ENCODE results near the gene NODAL.

DNA sequence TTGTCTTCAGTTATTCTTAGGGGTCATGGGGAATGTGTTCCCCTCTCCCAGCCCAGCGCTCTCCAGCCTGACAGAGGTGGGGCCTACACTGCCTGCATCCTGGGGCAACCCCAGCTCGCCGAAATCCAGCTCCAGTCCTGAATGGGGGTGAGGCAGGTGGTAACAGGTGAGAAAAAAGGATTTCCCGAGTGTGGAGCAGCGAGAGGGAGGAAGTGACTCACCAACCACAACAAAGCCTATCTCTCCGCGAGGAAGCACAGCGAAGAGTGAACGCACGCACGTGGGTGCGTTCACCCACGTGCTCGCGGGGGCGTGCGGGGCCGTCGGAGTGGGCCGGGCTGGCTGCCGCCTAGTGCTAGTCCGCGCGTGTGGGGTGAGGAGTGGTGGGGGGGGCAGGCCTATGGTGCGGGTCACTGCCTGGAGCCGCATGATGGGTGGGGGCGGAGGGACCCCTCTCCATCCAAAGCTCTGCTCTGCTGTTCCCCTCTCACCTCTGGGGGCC lies 36.2 kb upstream of the NODAL start:
- TF ChIP-seq CTCF (conservative IDR thresholded peaks at IDR 0.05; ENCODE audit: low read depth, low read length): no peak
- TF ChIP-seq, protein P1, sequence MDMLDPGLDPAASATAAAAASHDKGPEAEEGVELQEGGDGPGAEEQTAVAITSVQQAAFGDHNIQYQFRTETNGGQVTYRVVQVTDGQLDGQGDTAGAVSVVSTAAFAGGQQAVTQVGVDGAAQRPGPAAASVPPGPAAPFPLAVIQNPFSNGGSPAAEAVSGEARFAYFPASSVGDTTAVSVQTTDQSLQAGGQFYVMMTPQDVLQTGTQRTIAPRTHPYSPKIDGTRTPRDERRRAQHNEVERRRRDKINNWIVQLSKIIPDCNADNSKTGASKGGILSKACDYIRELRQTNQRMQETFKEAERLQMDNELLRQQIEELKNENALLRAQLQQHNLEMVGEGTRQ (IDR thresholded peaks at IDR 0.05; ENCODE audit: low read depth, low read length): peak; percentile 27; the same call in 1 of the 2 replicates
- no peak for TF ChIP-seq RFX5 (IDR thresholded peaks at IDR 0.05; ENCODE audit: low read depth, low read length)
- TF ChIP-seq MXI1 (IDR thresholded peaks at IDR 0.05; ENCODE audit: borderline replicate concordance, low read depth, low read length): no peak
- TF ChIP-seq, protein P2, sequence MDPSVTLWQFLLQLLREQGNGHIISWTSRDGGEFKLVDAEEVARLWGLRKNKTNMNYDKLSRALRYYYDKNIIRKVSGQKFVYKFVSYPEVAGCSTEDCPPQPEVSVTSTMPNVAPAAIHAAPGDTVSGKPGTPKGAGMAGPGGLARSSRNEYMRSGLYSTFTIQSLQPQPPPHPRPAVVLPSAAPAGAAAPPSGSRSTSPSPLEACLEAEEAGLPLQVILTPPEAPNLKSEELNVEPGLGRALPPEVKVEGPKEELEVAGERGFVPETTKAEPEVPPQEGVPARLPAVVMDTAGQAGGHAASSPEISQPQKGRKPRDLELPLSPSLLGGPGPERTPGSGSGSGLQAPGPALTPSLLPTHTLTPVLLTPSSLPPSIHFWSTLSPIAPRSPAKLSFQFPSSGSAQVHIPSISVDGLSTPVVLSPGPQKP (IDR thresholded peaks at IDR 0.05; ENCODE audit: borderline replicate concordance, low read depth, low read length): no peak
- no peak for TF ChIP-seq CHD1 (IDR thresholded peaks at IDR 0.05; ENCODE audit: low read depth, low read length)
- TF ChIP-seq POLR2A (IDR thresholded peaks at IDR 0.05; ENCODE audit: low read depth, low read length): no peak
- TF ChIP-seq BHLHE40 (IDR thresholded peaks at IDR 0.05; ENCODE audit: low read depth, low read length): peak; percentile 59

Data from IMR-90 (cell line).